HG03571 (cell line): ENCODE data around the gene PTPRN2.
"Not testable (repeated sequence)": the region's sequence is repeated elsewhere in the genome, so short reads cannot be mapped to it uniquely, and the experiment has no call there.

Experiments
- ATAC-seq: cut with Tn5 transposase; IDR thresholded peaks from one replicate; pipeline ENCODE4 v1.9.1; 2021; ENCODE audit not compliant: unreplicated experiment

Gene PTPRN2

DNA sequence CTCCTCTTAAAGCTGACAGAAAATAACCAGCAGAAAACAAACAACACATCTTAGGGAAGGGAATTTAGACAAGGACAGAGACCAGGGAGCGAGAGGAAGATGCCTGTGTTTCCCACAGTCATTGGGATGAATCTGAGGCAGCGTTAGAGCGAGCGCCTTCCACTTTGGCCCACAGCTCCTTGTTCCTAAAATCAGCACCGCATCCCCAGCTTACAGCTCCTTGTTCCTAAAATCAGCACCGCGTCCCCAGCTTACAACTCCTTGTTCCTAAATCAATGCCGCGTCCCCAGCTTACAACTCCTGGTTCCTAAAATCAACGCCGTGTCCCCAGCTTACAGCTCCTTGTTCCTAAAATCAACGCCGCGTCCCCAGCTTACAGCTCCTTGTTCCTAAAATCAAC is 593.3 kb downstream of the PTPRN2 start:
- ATAC-seq: no peak

DNA sequence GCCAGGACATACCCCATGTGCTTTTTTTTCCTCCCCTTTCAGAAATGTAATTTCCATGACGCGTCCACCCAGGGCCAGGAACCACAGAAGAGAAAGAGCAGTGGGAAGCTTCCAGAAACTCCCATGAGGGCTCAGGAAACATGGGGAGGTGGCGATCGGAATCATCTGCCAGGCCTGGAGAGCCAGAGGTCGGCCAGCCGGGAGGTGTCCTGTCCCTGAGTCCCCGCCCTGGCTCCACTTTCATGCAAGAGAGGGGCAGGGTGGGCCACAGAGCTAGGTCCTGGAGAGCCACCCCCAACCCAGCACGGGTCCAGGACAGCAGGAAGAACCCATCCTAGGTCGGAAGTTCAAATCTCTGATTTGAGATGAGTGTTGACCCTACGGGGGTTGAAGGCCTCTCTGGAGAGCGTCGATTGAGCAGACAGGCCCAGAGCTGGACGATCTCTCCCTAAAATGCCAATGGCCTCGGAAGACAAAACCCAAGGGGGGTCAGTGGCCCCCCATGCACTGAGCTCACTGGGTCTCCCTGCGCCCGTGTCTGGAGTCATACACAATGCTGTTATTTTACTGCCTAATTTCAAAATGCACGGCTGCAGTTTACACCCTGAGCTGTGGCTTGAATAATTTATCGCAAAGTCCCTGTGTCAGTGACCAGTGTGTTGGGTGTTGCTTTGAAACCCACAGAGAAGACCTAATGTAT is 594.1 kb downstream of the PTPRN2 start:
- ATAC-seq: no peak

DNA sequence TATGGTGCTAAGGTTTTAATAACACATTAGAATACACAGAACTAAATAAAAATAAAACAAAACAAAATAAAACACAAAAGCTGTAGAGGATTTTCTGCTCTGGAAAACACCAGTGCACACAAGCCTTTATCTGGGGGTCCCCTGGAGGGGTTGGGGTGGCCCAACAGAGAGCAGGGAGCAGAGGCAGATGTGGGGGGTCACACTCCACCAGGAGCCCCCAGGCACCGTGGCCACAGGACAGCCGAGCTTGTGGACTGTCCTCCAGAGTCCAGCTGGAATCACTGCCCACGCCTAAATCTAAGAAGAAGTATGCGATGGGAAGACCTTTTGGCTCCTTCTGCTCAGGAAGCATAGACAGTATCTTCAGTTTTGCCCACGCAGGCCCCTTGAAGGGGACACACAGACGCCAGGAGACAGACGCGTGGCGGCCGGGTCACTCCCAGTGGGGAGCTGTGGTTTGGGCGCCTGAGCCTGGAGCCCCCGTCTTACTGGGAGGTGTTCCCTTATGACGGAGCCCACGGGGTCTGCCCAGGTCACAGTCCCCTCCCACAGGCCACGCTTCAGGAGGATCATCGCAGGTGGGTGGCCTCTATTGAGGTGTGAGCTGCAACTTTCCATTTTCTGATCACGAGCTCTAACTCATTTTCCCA is 595.0 kb downstream of the PTPRN2 start:
- ATAC-seq: no peak

DNA sequence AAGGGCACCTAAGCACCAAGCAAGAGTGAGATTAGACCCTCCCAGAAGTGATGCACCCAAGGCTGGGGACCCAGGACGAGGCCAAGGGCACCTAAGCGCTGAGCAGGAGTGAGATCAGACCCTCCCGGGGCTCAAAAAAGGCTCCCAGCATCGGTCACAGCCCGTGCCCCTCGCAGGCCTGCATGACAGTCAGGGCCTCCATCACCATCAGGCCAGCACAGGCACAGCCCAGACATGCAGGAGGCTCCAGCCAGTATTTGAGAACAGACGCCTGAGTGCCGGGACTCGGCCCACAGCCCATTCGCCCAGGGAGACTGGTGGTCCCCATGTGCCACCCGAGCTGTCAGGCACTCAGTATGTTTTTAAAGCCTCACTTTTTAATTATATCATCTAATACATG is 595.9 kb downstream of the PTPRN2 start:
- no peak for ATAC-seq

DNA sequence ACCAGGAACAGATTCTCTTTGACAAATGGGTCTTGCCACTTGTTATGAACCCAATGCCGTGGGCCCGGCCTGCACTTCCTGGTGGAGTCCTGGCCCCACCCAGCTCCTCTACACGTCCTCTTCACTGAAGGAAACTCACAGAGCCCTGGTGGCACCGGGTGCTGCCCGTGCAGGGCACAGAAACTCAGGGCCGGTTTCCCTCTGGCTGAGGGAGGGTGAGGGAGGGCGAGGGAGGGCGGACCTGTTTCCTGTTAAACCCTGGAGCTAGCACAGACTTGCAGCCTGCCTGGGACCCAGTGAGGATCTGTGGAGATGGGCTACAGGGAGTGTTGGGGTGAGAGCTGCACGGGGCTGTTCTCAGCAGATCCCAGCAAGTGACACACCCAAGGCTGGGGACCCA is 596.3 kb downstream of the PTPRN2 start:
- no peak for ATAC-seq

DNA sequence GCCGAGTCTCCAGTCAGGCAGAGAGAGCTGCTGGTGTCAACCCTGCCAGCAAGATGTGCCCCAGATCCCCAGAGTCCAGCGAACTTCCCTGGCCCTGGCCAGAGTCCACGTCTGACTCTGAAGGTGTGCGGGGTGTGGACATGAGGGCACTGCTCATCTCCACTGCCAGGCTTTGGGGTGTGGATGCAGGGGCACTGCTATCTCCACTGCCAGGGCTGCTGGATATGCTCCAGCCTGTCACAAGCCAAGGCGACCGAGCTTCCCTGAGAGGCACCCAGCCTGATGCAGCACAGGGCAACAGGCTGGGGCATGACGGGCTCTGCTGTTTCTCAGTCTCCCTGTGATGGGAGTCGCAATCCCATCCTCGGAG is 596.8 kb downstream of the PTPRN2 start:
- no peak for ATAC-seq

DNA sequence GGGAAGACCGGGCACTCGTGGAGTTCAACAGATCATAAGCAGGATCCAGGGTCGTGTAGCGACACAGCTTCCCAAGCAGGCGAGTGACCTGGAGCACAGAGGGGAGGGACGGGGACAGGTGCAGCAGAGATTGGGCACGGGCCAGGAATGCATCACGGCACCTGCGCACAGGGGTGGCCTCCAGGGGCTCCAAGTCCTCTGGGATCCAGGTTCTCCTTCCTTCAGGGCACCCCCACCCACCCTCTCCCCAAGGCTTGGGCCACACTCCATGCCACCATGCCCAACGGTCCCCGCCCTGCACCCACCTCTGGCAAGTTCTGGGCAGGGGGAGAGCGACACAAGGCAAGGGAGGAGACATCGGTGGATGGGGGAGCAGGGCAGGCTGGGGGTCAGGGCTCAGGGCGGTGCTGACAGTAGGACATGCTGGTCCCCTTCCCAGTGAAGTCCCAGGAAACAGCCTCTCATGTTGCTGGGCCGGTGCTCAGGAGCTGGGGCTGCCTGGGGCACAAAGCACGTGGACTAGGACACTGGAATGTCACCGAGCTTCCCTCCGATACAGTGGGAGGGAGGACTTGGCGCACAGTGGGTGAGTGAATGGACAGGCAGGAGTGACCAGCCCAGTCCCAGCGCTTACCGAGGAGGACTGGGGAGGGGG is 597.3 kb downstream of the PTPRN2 start:
- ATAC-seq: no peak

DNA sequence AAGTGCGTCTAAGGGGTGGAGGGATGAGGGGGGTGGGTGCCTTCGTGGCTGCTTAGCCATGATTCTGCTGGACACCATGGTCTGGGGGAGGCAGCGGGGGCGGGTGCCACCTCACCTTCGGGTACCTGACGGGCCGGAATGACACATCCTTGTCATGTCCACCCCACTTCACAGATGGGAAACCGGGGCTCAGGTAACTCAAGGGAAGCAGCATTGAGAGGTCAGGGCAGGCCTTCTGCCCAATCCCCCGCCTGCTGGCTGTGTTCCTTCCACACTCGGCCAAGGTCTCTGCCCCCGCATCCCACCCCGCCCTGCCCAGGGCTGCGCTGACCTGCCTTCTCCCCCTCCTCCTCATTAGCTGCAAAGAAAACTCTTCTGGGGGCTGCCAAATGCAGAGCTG is 598.0 kb downstream of the PTPRN2 start:
- ATAC-seq: no peak

DNA sequence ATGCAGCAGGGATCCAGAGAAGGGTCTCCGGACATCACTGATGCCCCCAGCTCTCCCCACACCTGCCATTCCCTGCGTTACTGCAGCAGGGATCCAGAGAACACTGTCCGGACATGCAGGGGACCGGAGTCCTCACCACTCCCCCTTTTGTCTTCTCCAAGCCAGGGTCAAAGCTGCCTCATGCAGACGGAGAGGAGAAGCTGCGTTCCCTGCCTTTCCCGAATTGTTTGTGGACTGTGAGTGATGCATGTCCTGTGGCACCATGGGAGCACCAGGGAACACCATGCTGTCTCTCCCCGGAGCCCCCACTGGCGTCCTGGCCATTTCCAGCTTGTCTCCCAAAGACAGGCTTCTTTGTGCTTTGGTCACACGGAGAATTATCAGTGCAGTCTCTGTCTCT is 599.7 kb downstream of the PTPRN2 start:
- ATAC-seq: no peak

DNA sequence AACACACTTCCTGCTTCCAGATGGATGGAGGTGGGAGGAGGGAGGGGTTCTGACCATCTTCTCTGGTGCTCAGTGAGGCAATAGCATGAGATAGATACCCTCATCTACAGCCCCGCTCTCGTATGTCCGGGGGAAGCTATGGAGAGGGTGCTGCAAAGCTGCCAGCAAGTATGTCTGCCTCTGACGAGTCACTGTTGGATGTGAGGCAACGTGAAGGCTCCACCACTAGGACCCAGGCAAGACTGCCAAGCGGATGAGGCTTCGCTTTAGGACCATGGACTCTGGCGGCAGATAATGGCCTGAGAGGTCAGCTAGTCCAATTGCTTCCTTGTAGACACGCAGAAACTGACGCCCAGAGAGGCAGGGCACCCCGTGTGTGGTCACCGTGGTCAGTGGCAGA is 601.6 kb downstream of the PTPRN2 start:
- no peak for ATAC-seq

DNA sequence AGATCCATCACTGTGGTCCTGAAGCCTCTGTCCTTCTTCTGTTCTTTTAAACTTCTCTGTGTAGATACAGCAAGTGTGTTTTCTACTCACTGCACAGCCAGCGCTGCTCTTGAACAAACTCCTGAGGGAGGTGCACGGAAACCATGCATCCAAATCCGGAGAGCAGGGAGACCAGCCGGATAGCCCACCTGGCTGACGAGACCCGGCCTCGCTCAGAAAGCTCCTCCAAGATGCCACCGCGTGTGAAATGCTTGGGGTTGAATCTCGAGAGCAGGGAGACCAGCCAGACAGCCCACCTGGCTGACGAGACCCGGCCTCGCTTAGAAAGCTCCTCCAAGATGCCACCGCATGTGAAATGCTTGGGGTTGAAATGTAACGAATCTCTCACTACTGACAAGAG is 602.0 kb downstream of the PTPRN2 start:
- no peak for ATAC-seq

DNA sequence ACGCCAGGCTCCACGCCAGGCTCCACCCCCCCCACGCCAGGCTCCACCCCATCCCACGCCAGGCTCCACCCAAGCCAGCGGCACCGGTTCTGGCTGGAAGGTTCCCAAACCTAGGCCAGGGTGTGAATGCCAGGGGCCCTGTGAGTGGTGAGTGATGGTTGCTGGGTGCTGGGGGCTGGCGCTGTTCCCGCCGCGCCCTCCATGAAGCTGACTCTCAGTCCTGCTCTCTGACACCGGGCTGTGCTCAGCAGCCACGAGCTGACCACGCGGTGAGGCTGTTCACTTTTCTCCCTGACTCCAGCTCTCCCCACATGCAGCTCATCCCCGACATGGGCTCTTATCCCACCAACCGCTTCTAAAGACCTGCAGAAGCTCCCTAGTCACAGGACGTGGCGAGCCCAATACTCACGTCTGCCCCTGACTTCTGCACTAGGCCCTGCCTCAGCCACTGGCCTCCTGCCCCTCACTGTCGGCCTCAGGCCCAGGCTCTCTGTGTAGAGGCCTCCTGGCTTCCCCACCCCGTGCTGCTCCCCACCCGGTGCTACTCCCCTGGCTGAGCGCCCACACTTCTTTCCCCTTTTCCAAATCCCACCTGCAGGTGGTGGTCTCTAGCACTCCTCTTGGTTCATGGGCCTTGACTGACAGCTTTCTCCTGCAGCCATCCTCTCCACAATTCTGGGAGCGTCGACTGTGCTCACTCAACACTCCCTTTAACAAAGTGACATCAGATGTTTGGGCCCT is 603.0 kb downstream of the PTPRN2 start:
- ATAC-seq: no peak

DNA sequence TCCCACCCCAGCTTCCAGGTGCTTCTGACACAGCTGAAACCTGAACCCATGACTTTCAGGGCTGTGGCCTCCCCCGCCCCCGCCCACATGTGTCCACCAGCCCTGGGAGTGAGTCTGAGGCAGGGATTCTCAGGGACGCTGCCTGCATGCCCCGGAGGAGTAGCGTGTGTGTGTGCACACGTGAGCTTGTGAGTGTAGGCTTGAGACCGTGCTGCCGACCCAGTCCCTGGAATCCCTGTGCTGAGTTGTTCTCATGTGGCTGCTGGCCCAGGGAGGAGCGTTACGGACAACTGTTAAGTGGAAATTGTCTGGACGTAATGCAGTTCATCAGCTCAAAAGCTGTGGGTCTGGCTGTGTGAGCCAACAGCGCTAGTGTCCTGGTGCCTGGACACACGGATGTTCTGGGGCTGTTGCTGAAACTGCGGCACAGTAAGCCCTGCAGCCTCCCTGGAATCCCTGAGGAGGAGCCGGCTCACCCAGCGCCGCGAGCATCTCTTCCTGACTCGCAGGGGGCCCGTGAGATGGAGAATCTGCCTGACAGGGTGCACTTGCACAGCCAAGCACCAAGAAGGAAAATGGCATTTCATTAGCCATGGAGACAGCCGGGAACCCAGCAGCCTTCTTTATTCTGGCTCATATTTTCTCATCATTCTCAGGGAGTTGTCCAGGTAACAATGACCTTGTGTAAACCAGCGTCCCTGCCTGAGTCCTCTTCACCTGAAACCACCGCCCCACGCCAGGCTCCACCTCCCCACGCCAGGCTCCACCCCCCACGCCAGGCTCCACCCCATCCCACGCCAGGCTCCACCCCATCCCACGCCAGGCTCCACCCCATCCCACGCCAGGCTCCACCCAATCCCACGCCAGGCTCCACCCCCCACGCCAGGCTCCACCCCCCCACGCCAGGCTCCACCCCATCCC is 603.9 kb downstream of the PTPRN2 start:
- no peak for ATAC-seq

DNA sequence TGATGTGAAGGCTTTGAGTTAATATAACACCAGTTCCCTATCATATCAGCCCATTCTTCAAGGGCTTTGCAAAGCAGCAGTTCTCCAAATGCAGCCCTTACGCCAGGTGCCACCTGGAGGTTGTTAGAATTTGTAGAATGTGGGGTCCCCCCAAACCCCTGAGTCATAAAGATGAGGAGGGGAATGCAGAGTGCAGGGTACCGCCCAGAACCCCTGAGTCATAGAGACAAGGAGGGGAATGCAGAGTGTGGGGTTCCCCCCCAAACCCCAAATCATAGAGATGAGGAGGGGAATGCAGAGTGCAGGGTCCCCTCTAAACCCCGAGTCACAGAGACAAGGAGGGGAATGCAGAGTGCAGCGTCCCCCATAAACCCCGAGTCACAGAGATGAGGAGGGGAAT is 605.8 kb downstream of the PTPRN2 start:
- ATAC-seq: no peak

DNA sequence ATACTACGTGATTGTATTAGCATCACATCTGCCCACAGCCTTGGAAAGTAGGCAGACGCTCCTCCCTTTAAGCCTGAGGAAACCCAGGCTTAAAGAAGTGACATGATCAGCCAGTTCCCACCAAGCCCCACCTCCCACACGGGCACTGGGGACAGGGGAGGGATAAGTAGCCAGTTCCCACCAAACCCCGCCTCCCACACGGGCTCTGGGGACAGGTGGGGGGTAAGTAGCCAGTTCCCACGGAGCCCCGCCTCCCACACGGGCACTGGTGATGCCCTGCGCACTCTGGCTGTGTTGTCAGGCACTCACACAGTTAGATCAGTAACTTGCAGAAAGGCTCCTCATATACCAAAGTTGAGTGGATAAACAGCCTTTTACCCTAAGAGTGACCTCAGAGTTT is 606.8 kb downstream of the PTPRN2 start:
- no peak for ATAC-seq

DNA sequence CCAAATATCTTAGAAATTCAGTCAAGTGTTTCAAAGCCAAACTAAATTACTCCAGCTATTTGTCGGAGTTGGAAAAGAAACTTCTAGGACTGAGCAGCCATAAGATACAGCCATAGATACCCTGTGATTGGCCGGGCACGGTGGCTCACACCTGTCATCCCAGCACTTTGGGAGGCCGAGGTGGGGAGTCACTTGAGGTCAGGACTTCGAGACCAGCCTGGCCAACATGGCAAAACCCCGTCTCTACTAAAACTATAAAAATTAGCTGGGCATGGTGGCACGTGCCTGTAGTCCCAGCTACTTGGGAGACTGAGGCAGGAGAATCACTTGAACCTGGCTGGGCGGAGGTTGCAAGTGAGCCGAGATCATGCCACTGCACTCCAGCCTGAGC is 607.3 kb downstream of the PTPRN2 start:
- not testable (repeated sequence) for ATAC-seq

DNA sequence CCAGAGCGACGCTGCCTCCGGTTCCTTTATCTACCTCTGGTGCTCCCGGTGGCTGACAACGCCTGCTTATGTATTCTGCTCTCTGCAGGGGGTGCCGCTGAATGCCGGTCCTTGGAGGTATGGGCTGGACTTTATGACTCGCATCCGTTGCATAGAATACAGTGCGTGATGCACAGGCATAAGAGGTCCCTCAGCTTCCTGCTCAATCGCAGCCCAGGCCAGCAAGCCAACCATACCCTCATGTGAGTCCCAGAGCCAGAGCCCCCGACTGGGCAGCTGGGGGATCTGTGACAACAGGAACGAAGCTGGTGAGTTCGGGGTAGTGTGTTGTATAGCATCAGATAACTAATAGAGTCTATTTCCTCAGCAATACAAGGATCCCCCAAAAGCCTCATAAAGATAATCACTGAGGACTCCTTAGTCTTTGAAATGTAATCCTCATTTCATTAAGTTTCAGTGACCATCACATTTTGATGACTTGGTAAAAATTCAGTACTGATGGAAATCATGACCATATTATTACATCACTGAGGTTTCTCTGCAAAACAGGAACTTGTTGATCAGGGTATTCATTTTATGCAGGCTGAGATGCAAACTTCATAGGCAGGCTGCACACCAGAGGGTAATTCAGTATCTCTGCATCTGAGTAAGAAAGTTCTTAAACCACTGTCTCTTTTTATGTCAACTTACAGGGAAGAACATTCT is 607.8 kb downstream of the PTPRN2 start:
- no peak for ATAC-seq

DNA sequence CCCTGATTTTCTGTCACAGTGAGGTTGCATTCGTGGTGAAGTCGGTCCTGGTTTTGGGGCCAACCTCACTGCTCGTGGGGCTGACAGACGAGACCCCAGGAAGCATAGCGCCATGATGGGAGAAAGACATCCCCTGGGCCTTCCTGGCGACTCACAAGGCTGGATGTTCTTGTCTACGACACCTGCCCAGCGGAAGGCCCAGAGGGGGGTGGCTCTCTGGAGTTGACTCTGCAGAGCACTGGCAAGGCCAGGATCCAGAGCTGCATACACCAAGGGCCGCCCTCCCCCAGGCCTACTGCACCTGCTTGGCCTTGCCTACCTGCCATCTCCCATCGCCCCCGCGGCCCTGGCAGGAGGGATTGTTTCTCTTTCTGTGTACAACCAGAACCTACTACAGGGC is 608.9 kb downstream of the PTPRN2 start:
- ATAC-seq: no peak

DNA sequence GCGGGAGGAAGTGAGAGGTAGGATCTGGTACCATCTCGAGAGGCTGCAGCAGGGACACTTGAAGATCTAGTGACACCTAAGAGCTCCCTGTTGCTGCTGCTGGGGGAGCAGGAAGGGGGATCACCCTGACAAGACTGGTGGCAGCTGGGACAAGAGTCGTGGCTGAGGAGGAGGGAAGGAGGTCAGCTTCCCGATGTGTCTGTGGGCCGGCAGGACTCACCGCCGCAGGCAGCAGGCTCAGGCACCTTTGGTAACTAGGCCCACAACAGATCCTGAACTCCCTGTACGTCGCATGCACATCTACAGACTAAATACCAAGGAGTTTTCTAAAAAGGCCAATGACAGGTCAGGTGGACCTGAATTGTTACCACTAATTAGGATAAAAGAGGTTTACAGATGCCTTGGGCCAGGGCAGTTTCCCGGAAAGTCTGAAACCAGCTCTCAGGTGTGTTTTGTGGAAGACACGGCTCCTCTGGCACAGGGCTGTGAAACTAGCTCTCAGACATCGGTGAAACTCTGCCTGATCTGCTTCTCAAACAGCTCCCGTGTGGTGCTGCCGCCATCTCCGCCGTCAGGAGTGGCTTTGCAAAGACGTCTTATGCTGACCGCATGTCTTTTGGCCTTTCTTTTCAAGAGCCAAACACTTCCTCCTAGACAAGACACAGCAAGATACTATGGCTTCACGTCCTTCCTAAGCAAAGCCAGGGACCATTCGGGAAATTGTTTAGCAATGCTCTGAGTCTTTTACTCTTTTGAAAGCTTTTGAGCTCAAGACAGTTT is 609.7 kb downstream of the PTPRN2 start:
- ATAC-seq: no peak
